Lower leg skin (tissue), 4 donors: ENCODE measurements around the gene COG4. TPM values are rescaled to one million over a fixed set of nuclear protein-coding genes. Genes with fewer than 3 reads are reported as not detected.

ENCODE experiments used
- DNase-seq, 2 donors: peaks; one replicate each; pipeline ENCODE4 v3.0.0-alpha.2; 2019; ENCODE audit warnings: low spot score in 2 of 2
- H3K4me3 ChIP-seq: fragments of 200-600 bp; sonication (generic); 2 replicates; pipeline ENCODE4 v1.5.1; 2017; ENCODE audit warnings: mild to moderate bottlenecking, low read depth; ENCODE audit not compliant: poor library complexity, severe bottlenecking
- CTCF ChIP-seq, 3 donors: fragments of 450-650 bp; IDR thresholded peaks; one replicate each; pipeline ENCODE4 v1.5.1; 2016; ENCODE audit warnings: antibody characterized with exemption in 3 of 3, mild to moderate bottlenecking in 3 of 3, moderate library complexity in 2 of 3
- POLR2A ChIP-seq, 2 donors: fragments of 450-650 bp; IDR thresholded peaks; one replicate each; pipeline ENCODE4 v1.6.1; 2016 to 2017; ENCODE audit warnings: antibody characterized with exemption in 2 of 2, mild to moderate bottlenecking in 1 of 2, moderate library complexity in 1 of 2
- WGBS, 2 donors: methylation state at CpG; one replicate each; pipeline ENCODE4 v1.1.5; 2018; 5-methylcytosine and 5-hydroxymethylcytosine counted together
- intact Hi-C: fragments of 100-400 bp; cut with DNase I; formaldehyde crosslinking; loops from one replicate; pipeline ENCODE4 v1.15.0; 2023; ENCODE audit warnings: low total_unique reads
- total RNA-seq, 4 donors: library from RNA; depleted of rRNA; stranded (reverse); fragments of >200 nt; gene quantifications; one replicate each; pipeline ENCODE4 v1.1.0, GENCODE V29; 2016

The COG4 gene
- total RNA-seq, 4 donors from 2014 or later: 36.0 to 95.7 (median 48.3) TPM

GRCh38 chr16:70494202-70494770 lies 29.1 kb downstream of the COG4 start:
- no peak for TF ChIP-seq CTCF (IDR thresholded peaks at IDR 0.05)
- TF ChIP-seq POLR2A (IDR thresholded peaks at IDR 0.05): no peak
- H3K4me3 ChIP-seq: no peak overlapping the region
- intact Hi-C loops: no loop called here
- 79 to 88% methylated on average over 5 of the region's 5 CpGs for WGBS, 2 donors
- no peak for DNase-seq

- 92 to 98% methylated on average over 3 of the region's 3 CpGs for WGBS, 2 donors
Measured at GRCh38 chr16:70493802-70494201, 29.6 kb downstream of the COG4 start.

GRCh38 chr16:70490261-70490660 lies 33.1 kb downstream of the COG4 start:
- 68 to 81% methylated on average over 6 of the region's 6 CpGs for WGBS, 2 donors
- no peak overlapping the region for H3K4me3 ChIP-seq
- no peak for TF ChIP-seq POLR2A (IDR thresholded peaks at IDR 0.05)
- no peak for TF ChIP-seq CTCF (IDR thresholded peaks at IDR 0.05)
- intact Hi-C loops: no loop called here
- DNase-seq: no peak

More at GRCh38 chr16:70493802-70494201, 29.6 kb downstream of the COG4 start:
- no peak overlapping the region for H3K4me3 ChIP-seq
- intact Hi-C loops: no loop called here
- no peak for TF ChIP-seq CTCF (IDR thresholded peaks at IDR 0.05)
- no peak for TF ChIP-seq POLR2A (IDR thresholded peaks at IDR 0.05)
- no peak for DNase-seq

GRCh38 chr16:70484867-70485266 lies 38.5 kb downstream of the COG4 start:
- TF ChIP-seq CTCF (IDR thresholded peaks at IDR 0.05): no peak
- no peak for TF ChIP-seq POLR2A (IDR thresholded peaks at IDR 0.05)
- intact Hi-C loops: no loop called here
- no peak for DNase-seq
- 94 to 95% methylated on average over 2 of the region's 2 CpGs for WGBS, 2 donors
- no peak overlapping the region for H3K4me3 ChIP-seq

GRCh38 chr16:70483426-70483825 lies 39.9 kb downstream of the COG4 start:
- TF ChIP-seq POLR2A (IDR thresholded peaks at IDR 0.05): no peak
- no peak for TF ChIP-seq CTCF (IDR thresholded peaks at IDR 0.05)
- WGBS, 2 donors: 81 to 91% methylated on average over 5 of the region's 5 CpGs
- no peak for DNase-seq
- no peak overlapping the region for H3K4me3 ChIP-seq
- intact Hi-C loops: no loop called here

GRCh38 chr16:70482624-70483023 lies 40.7 kb downstream of the COG4 start:
- intact Hi-C loops: no loop called here
- no peak for TF ChIP-seq CTCF (IDR thresholded peaks at IDR 0.05)
- TF ChIP-seq POLR2A (IDR thresholded peaks at IDR 0.05): no peak
- H3K4me3 ChIP-seq: no peak overlapping the region
- WGBS, 2 donors: 73 to 81% methylated on average over 5 of the region's 5 CpGs
- DNase-seq: no peak
